GM12873 (cell line): ENCODE measurements around the gene MYO5B.

Experiments
- TF ChIP-seq, protein P1 (sequence below): IDR thresholded peaks from 2 replicates; pipeline ENCODE4 v1.5.1; 2012; ENCODE audit warnings: low read depth, mild to moderate bottlenecking, moderate library complexity, low read length, control low read depth; ENCODE audit not compliant: insufficient read depth; ENCODE audit errors: missing control alignments

The MYO5B gene

GRCh38 chr18:49994410-49994809, 200.5 kb downstream of the MYO5B start:
- TF ChIP-seq, protein P1, sequence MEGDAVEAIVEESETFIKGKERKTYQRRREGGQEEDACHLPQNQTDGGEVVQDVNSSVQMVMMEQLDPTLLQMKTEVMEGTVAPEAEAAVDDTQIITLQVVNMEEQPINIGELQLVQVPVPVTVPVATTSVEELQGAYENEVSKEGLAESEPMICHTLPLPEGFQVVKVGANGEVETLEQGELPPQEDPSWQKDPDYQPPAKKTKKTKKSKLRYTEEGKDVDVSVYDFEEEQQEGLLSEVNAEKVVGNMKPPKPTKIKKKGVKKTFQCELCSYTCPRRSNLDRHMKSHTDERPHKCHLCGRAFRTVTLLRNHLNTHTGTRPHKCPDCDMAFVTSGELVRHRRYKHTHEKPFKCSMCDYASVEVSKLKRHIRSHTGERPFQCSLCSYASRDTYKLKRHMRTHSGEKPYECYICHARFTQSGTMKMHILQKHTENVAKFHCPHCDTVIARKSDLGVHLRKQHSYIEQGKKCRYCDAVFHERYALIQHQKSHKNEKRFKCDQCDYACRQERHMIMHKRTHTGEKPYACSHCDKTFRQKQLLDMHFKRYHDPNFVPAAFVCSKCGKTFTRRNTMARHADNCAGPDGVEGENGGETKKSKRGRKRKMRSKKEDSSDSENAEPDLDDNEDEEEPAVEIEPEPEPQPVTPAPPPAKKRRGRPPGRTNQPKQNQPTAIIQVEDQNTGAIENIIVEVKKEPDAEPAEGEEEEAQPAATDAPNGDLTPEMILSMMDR: no peak

- TF ChIP-seq, protein P1: no peak
Observed at GRCh38 chr18:49993299-49993698, 201.6 kb downstream of the MYO5B start.

GRCh38 chr18:49988733-49989132, 206.2 kb downstream of the MYO5B start:
- TF ChIP-seq, protein P1: no peak

- TF ChIP-seq, protein P1: no peak
Observed at GRCh38 chr18:49988101-49988500, 206.8 kb downstream of the MYO5B start.

GRCh38 chr18:49985236-49985635, 209.7 kb downstream of the MYO5B start:
- TF ChIP-seq, protein P1: no peak

DNA sequence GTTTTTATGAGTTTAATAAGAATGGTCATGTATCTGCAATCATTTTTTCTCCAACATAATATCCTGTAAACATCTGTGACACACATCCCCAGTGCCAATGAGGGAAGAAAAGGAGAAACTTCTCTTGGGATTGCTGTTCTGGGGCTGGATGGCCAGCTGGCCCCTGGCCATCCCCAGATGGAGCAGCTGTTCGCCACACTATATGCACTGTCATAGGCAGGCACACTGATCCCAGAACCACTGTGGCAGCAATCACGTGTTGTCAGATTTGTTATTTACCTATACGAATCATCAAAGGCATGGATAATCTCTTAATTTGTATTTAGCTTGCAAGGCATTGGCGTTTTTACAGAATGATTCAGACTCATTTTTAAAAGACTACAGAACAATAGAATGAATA, 214.1 kb downstream of the MYO5B start:
- TF ChIP-seq, protein P1: no peak

GRCh38 chr18:49976795-49977560, 218.0 kb downstream of the MYO5B start:
- TF ChIP-seq, protein P1: no peak

GRCh38 chr18:49976001-49976400, 218.9 kb downstream of the MYO5B start:
- TF ChIP-seq, protein P1: no peak
